GM03348 (cell line): Measurements from ENCODE around the gene KISS1R.
A peak's percentile ranks its signal among the peaks of the same experiment; 100 is the strongest.
"Not testable (repeated sequence)": the region's sequence is repeated elsewhere in the genome, so short reads cannot be mapped to it uniquely, and the experiment has no call there.

Experiments
- DNase-seq: peaks from one replicate; pipeline ENCODE4 v3.0.0; 2012; ENCODE audit warnings: low spot score

Gene KISS1R

GRCh38 chr19:953445-954271, 36.5 kb downstream of the KISS1R start:
- no peak for DNase-seq

- no peak for DNase-seq
These were observed 37.1 kb downstream of the KISS1R start for GRCh38 chr19:954272-954671.

GRCh38 chr19:954672-955494, 37.8 kb downstream of the KISS1R start:
- DNase-seq, result no peak

- DNase-seq, result no peak
These were observed 39.0 kb downstream of the KISS1R start for GRCh38 chr19:955803-956765.

- peak; percentile 86 for DNase-seq
These were observed 39.8 kb downstream of the KISS1R start for GRCh38 chr19:956766-957440.

GRCh38 chr19:957578-957977, 40.4 kb downstream of the KISS1R start:
- DNase-seq, result not testable (repeated sequence)

GRCh38 chr19:958967-959855, 42.1 kb downstream of the KISS1R start:
- no peak for DNase-seq

GRCh38 chr19:960020-960419, 42.9 kb downstream of the KISS1R start:
- no peak for DNase-seq

GRCh38 chr19:960601-960938, 43.4 kb downstream of the KISS1R start:
- DNase-seq, result no peak

GRCh38 chr19:961866-962620, 44.9 kb downstream of the KISS1R start:
- peak; percentile 74 for DNase-seq

- DNase-seq, result no peak
These were observed 45.7 kb downstream of the KISS1R start for GRCh38 chr19:962683-963400.

GRCh38 chr19:963486-963951, 46.4 kb downstream of the KISS1R start:
- no peak for DNase-seq

- DNase-seq, result no peak
These were observed 47.0 kb downstream of the KISS1R start for GRCh38 chr19:964116-964520.

GRCh38 chr19:964761-965694, 47.9 kb downstream of the KISS1R start:
- no peak for DNase-seq

- DNase-seq, result no peak
These were observed 49.5 kb downstream of the KISS1R start for GRCh38 chr19:966485-967088.
